GM12878 (cell line): ENCODE data around the gene GHRL. TPM values are rescaled to one million over a fixed set of nuclear protein-coding genes. Genes with fewer than 3 reads are reported as not detected.

ENCODE experiments used
- ATAC-seq: fragments of 200-7000 bp; cut with Tn5 transposase; 3 replicates; pipeline ENCODE4 v1.9.1; 2020; ENCODE audit warnings: mild to moderate bottlenecking, moderate library complexity
- BruUV-seq: library from RNA; stranded (reverse); fragments of 400-500 nt; replicated peaks from 2 replicates; lab custom pipeline; 2021; lab: Mats Ljungman, UMichigan
- CTCF ChIA-PET: fragments of 300-600 bp; sonication (Branson Sonifier 250); formaldehyde crosslinking; extraction: SDS; loops from one replicate; lab custom pipeline; 2021; ENCODE audit warnings: inconsistent platforms; lab: Yijun Ruan, JAX
- POLR2A ChIA-PET: fragments of 350-600 bp; formaldehyde crosslinking; extraction: SDS; loops from one replicate; lab custom pipeline; 2021; ENCODE audit warnings: inconsistent platforms; lab: Charles Lee
- RAD21 ChIA-PET: fragments of 300-600 bp; sonication (Branson Sonifier 250); formaldehyde crosslinking; loops from one replicate; lab custom pipeline; 2023; ENCODE audit warnings: antibody characterized with exemption; ENCODE audit not compliant: unreplicated experiment; lab: Charles Lee
- SMC1A ChIA-PET: fragments of 300-600 bp; sonication (Branson Sonifier 250); formaldehyde crosslinking; loops from one replicate; lab custom pipeline; 2023; ENCODE audit not compliant: unreplicated experiment, uncharacterized antibody; lab: Charles Lee
- DNase-seq: peaks from one replicate; pipeline ENCODE4 v3.0.0-alpha.2; 2011; ENCODE audit warnings: low read depth, low spot score
- FAIRE-seq: peaks from 3 replicates; lab custom pipeline; 2011; peaks lifted over from hg19 to GRCh38; lab: Jason Lieb, UNC
- H2AFZ ChIP-seq: 2 replicates; pipeline ENCODE4 v1.6.0; 2011; ENCODE audit warnings: low read depth, low read length, control low read depth; ENCODE audit not compliant: control insufficient read depth
- H3K27ac ChIP-seq: 2 replicates; pipeline ENCODE4 v1.5.1; 2011; ENCODE audit warnings: control low read depth; ENCODE audit not compliant: control insufficient read depth, insufficient read depth
- H3K27me3 ChIP-seq, 2 experiments: replicated peaks in 1 of 2; 2 replicates each; pipeline versions ENCODE4 v1.6.0 to v1.6.1; 2011; ENCODE audit warnings: low read length in 1 of 2; ENCODE audit not compliant: control insufficient read depth in 2 of 2, insufficient read depth in 2 of 2
- H3K36me3 ChIP-seq, 2 experiments: 2 replicates each; pipeline ENCODE4 v1.5.1; 2011; ENCODE audit warnings: low read length in 1 of 2; ENCODE audit not compliant: control insufficient read depth in 2 of 2, insufficient read depth in 2 of 2
- H3K4me1 ChIP-seq: 2 replicates; pipeline ENCODE4 v1.6.1; 2011; ENCODE audit warnings: mild to moderate bottlenecking, low read length, moderate library complexity, mixed read lengths; ENCODE audit not compliant: control insufficient read depth, insufficient read depth
- H3K4me2 ChIP-seq: 2 replicates; pipeline ENCODE4 v1.6.0; 2011; ENCODE audit warnings: control low read depth; ENCODE audit not compliant: control insufficient read depth, insufficient read depth
- H3K4me3 ChIP-seq: fragments of 200-600 bp; sonication (generic); 2 replicates; pipeline ENCODE4 v1.5.1; 2016
- H3K79me2 ChIP-seq: 2 replicates; pipeline ENCODE4 v1.6.0; 2011; ENCODE audit warnings: low read length; ENCODE audit not compliant: control insufficient read depth, insufficient read depth
- H3K9ac ChIP-seq: 2 replicates; pipeline ENCODE4 v1.8.0; 2011; ENCODE audit warnings: low read length, control low read depth, mixed read lengths; ENCODE audit not compliant: control insufficient read depth, insufficient read depth
- H3K9me3 ChIP-seq: replicated peaks from 3 replicates; pipeline ENCODE4 v1.5.1; 2011; ENCODE audit warnings: mild to moderate bottlenecking, low read length; ENCODE audit not compliant: control insufficient read depth, insufficient read depth
- H4K20me1 ChIP-seq: 2 replicates; pipeline ENCODE4 v1.6.0; 2011; ENCODE audit not compliant: control insufficient read depth, insufficient read depth
- EED ChIP-seq: sonication (generic); IDR thresholded peaks from 2 replicates; pipeline ENCODE4 v1.6.1; 2016; ENCODE audit warnings: antibody characterized with exemption, low read depth
- HDGF ChIP-seq: fragments of 450-650 bp; IDR thresholded peaks from 2 replicates; pipeline ENCODE4 v1.6.1; 2016; ENCODE audit warnings: antibody characterized with exemption
- MTA3 ChIP-seq: IDR thresholded peaks from 2 replicates; pipeline ENCODE4 v1.6.1; 2012; ENCODE audit warnings: low read length, inconsistent platforms, borderline replicate concordance
- PAX8 ChIP-seq: fragments of 450-650 bp; IDR thresholded peaks from 2 replicates; pipeline ENCODE4 v1.6.1; 2017; ENCODE audit warnings: mild to moderate bottlenecking, moderate library complexity
- WGBS: methylation state at CpG from one replicate; pipeline ENCODE4 v1.1.6; 2016; ENCODE audit warnings: low lambda C conversion rate; ENCODE audit not compliant: insufficient replicate concordance, insufficient coverage; ENCODE audit errors: missing lambda C conversion rate; 5-methylcytosine and 5-hydroxymethylcytosine counted together
- in situ Hi-C: fragments of 300-500 bp; cut with MboI; formaldehyde crosslinking; loops from 9 replicates; pipeline ENCODE4 v1.14.3; 2018; ENCODE audit warnings: mixed read lengths
- intact Hi-C: fragments of 100-400 bp; cut with micrococcal nuclease; formaldehyde crosslinking; loops from one replicate; pipeline ENCODE4 v1.14.2; 2022; ENCODE audit not compliant: unreplicated experiment
- polyA plus RNA-seq, 11 experiments: library from polyadenylated mRNA; depleted of rRNA in 4 of 11; unstranded in 6 of 11; stranded (reverse) in 5 of 11; fragments of >200 nt; fragmentation: Nextera tagmentation in 4 of 11; fragmentation: Illumina TruSeq in 1 of 11; extraction: Ambion mirVana in 4 of 11; extraction: Trizol in 1 of 11; gene quantifications; 1 replicate in 1 of 11; 2 replicates in 10 of 11; pipeline versions ENCODE4 v1.2.1 to v1.2.3, GENCODE V29; 2011 to 2016; ENCODE audit warnings: inconsistent platforms in 2 of 11, missing spikeins in 2 of 11, low read depth in 1 of 11
- total RNA-seq, 4 experiments: library from RNA; depleted of rRNA in 3 of 4; stranded (reverse); fragments of >200 nt in 3 of 4; fragmentation: Illumina TruSeq in 1 of 4; extraction: Trizol in 1 of 4; gene quantifications; 2 replicates each; pipeline versions ENCODE4 v1.2.1 to v1.2.3, GENCODE V29; 2013 to 2021
- TF ChIP-seq, protein P1 (sequence below): fragments of 450-650 bp; IDR thresholded peaks from 2 replicates; pipeline ENCODE4 v1.6.1; 2016; ENCODE audit warnings: mild to moderate bottlenecking

The GHRL gene
- total and polyA plus RNA-seq, 10 of the 15 experiments (the other 5 are each of a cell fraction or from before 2014, with no cell fraction given), result 0.35 to 2.2 (median 0.88) TPM

GRCh38 chr3:10320320-10320677, 27.6 kb upstream of the GHRL start:
- ChIA-PET RAD21 (interaction anchor here (0.8 to 4.7 kb wide), 7 partner anchors 27 to 958 kb away, joined by 3 to 51 read pairs (median 3); partner anchors contain the start of genes CRELD1, GHRL, TATDN2 and THUMPD3), SMC1A (interaction anchor here (1.0 to 1.9 kb wide), 5 partner anchors 27 to 128 kb away, joined by 3 to 5 read pairs (median 4); partner anchors contain the start of gene GHRL), POLR2A (interaction anchor here (0.6 to 2.3 kb wide), 8 partner anchors 27 to 389 kb away, joined by 3 to 9 read pairs (median 3); partner anchors contain the start of genes CRELD1, GHRL, TATDN2 and VHL), CTCF (interaction anchor here (1.2 to 3.9 kb wide), 3 partner anchors 40 to 817 kb away, joined by 3 to 45 read pairs (median 5); partner anchors contain the start of gene CRELD1)
- Histone ChIP-seq H3K79me2 (peaks cover 24% of the 10 kb centered on the region), H3K27me3 (no peaks in the 10 kb centered on the region), H3K27ac (peak overlapping the region; percentile 82), H3K36me3 (peaks cover 2 to 27% of the 10 kb centered on the region in 2 experiments), H3K9ac (peak overlapping the region; percentile 98), H3K4me2 (peak overlapping the region; percentile 90), H3K4me3 (peak overlapping the region; percentile 99), H2AFZ (peak overlapping the region; percentile 75; the same call in 1 of the 2 replicates), H4K20me1 (no peaks in the 10 kb centered on the region), H3K9me3 (no peaks in the 10 kb centered on the region), H3K4me1 (0 out of 2 replicates have a peak, but pooled peaks cover 3% of the 10 kb centered on the region)
- TF ChIP-seq EED (0 out of 2 replicates have a peak, but pooled peaks have one; percentile 1), HDGF (no peak)
- TF ChIP-seq, protein P1, sequence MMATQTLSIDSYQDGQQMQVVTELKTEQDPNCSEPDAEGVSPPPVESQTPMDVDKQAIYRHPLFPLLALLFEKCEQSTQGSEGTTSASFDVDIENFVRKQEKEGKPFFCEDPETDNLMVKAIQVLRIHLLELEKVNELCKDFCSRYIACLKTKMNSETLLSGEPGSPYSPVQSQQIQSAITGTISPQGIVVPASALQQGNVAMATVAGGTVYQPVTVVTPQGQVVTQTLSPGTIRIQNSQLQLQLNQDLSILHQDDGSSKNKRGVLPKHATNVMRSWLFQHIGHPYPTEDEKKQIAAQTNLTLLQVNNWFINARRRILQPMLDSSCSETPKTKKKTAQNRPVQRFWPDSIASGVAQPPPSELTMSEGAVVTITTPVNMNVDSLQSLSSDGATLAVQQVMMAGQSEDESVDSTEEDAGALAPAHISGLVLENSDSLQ, result no peak
- in situ Hi-C loops, result no loop called here
- FAIRE-seq (no peak), ATAC-seq (peak; percentile 3; the same call in 2 of the 3 replicates), DNase-seq (no peak)
- 4% methylated on average over 9 of the region's 9 CpGs for WGBS
- intact Hi-C loops, result loop anchor here (5.0 to 10.0 kb wide), 2 partner anchors 203 to 385 kb away; partner anchors contain the start of genes BRK1 and CRELD1
- BruUV-seq, result no TSS peak

GRCh38 chr3:10319804-10320203, 27.1 kb upstream of the GHRL start:
- Histone ChIP-seq H3K27me3 (no peaks in the 10 kb centered on the region), H3K4me2 (peak overlapping the region; percentile 90), H3K36me3 (peaks cover 4 to 32% of the 10 kb centered on the region in 2 experiments), H3K9ac (peak overlapping the region; percentile 98), H3K9me3 (no peaks in the 10 kb centered on the region), H2AFZ (no peak overlapping the region), H3K4me1 (0 out of 2 replicates have a peak, but pooled peaks cover 3% of the 10 kb centered on the region), H3K79me2 (peaks cover 24% of the 10 kb centered on the region), H4K20me1 (no peaks in the 10 kb centered on the region), H3K27ac (no peak overlapping the region), H3K4me3 (peak overlapping the region; percentile 99)
- DNase-seq, result no peak
- no peak for ATAC-seq
- intact Hi-C loops (loop anchor here (5.0 to 10.0 kb wide), 2 partner anchors 203 to 385 kb away; partner anchors contain the start of genes BRK1 and CRELD1), in situ Hi-C loops (no loop called here)
- POLR2A ChIA-PET, result interaction anchor here (1.1 to 2.3 kb wide), 2 partner anchors 71 to 189 kb away, joined by 3 to 9 read pairs; partner anchors contain the start of gene TATDN2
- BruUV-seq, result no TSS peak
- CTCF ChIA-PET, result interaction anchor here (1.5 to 3.9 kb wide), 2 partner anchors 39 to 388 kb away, joined by 5 to 45 read pairs; partner anchors contain the start of gene CRELD1
- no peak for FAIRE-seq
- TF ChIP-seq MTA3 (no peak), PAX8 (no peak)
- TF ChIP-seq, all 136 proteins: peak for 0
- whole genome bisulfite sequencing, result no CpG with 5 or more reads among the region's 3 CpGs
- RAD21 ChIA-PET, result no interaction called here
- SMC1A ChIA-PET, result interaction anchor here (1.2 to 1.9 kb wide), 2 partner anchors 27 to 128 kb away, joined by 4 to 5 read pairs; partner anchors contain the start of gene GHRL
